ENCODE measurements around the gene GPC6. TPM values are rescaled to one million over a fixed set of nuclear protein-coding genes. Genes with fewer than 3 reads are reported as not detected.

The GPC6 gene
- total and polyA plus RNA-seq, 4 donors = 5.9 to 29.1 (median 18.2) TPM

DNA sequence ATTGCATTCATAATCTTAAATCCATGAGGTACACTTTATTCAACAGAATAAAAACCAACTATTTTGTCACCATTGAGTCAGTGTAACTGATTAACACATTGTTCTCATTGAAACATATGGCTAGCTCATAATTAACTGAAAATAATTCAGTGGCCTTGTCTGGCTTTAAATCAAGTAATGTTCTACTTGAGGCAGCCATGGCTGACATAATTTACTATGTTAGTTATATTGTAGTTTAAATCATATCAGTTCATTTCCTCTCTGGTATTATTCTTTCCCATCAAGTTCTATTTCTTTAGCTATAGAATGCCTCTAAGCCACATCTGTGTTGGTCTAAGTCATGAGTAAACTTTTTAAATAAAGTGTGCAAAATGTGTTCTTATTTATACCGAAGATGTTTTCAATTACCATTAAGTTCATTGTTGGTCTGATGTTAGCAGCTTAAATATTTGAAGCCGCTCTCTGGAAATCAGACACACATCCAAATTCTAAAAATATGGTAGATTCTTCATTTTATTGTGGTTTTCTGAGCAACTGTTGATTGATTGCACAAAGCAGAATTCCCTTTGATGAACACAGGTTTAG is 393.7 kb downstream of the GPC6 start (continued):
- TF ChIP-seq CTCF (IDR thresholded peaks at IDR 0.05; ENCODE audit: low read depth, low read length, missing input control) (no peak), HNF4A (conservative IDR thresholded peaks at IDR 0.05) (no peak)

DNA sequence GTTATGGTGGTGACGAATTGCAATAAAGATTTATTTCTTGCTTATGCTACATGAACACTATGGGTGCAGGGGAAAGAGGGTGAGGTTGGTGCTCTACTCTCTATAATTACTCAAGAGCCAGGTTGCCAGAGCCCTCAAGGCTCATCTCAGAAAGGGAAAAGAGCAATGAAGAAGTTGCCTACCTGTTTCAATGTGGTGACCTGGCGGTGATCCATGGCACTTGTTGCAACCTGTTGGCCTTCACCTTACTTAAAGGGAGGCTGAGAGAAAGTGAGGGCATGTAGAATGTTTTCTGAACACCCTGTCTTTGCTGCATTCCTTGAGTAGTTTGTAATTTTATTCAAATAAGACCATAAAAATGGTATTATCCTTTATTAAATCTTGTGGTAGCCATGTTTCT is 394.4 kb downstream of the GPC6 start:
- no peak overlapping the region for H3K27ac ChIP-seq (ENCODE audit: low read depth in 1 of 2, low read length in 2 of 2)
- H3K4me1 ChIP-seq (ENCODE audit: control insufficient read depth in 4 of 4, insufficient read depth in 4 of 4, low read length in 3 of 4) = no peaks in the 10 kb centered on the region
- TF ChIP-seq FOXA1 (IDR thresholded peaks at IDR 0.05) (no peak), ATF3 (IDR thresholded peaks at IDR 0.05) (no peak), GABPA (IDR thresholded peaks at IDR 0.05 in 1 of 2, conservative IDR thresholded peaks at IDR 0.05 in 1 of 2) (no peak), CTCF (IDR thresholded peaks at IDR 0.05; ENCODE audit: low read depth, low read length, missing input control) (no peak), ZBTB33 (IDR thresholded peaks at IDR 0.05) (no peak)
- TF ChIP-seq, protein P1, sequence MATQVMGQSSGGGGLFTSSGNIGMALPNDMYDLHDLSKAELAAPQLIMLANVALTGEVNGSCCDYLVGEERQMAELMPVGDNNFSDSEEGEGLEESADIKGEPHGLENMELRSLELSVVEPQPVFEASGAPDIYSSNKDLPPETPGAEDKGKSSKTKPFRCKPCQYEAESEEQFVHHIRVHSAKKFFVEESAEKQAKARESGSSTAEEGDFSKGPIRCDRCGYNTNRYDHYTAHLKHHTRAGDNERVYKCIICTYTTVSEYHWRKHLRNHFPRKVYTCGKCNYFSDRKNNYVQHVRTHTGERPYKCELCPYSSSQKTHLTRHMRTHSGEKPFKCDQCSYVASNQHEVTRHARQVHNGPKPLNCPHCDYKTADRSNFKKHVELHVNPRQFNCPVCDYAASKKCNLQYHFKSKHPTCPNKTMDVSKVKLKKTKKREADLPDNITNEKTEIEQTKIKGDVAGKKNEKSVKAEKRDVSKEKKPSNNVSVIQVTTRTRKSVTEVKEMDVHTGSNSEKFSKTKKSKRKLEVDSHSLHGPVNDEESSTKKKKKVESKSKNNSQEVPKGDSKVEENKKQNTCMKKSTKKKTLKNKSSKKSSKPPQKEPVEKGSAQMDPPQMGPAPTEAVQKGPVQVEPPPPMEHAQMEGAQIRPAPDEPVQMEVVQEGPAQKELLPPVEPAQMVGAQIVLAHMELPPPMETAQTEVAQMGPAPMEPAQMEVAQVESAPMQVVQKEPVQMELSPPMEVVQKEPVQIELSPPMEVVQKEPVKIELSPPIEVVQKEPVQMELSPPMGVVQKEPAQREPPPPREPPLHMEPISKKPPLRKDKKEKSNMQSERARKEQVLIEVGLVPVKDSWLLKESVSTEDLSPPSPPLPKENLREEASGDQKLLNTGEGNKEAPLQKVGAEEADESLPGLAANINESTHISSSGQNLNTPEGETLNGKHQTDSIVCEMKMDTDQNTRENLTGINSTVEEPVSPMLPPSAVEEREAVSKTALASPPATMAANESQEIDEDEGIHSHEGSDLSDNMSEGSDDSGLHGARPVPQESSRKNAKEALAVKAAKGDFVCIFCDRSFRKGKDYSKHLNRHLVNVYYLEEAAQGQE (IDR thresholded peaks at IDR 0.05) = no peak
- H3K9me3 ChIP-seq (ENCODE audit: control insufficient read depth in 4 of 4, low read length in 3 of 4) = no peaks in the 10 kb centered on the region
- DNase-seq (ENCODE audit: low spot score) = no peak
- no peaks in the 10 kb centered on the region for H3K36me3 ChIP-seq (ENCODE audit: control insufficient read depth in 4 of 4, insufficient read depth in 3 of 4, low read depth in 1 of 4, low read length in 3 of 4)
- H3K9ac ChIP-seq (ENCODE audit: low read depth in 1 of 2, low read length in 2 of 2) = no peak overlapping the region
- H3K27me3 ChIP-seq (ENCODE audit: control insufficient read depth in 4 of 4, insufficient read depth in 4 of 4, low read length in 3 of 4) = no peaks in the 10 kb centered on the region
- no peak overlapping the region for H3K4me3 ChIP-seq (ENCODE audit: low read depth in 1 of 3, low read length in 3 of 3)
- 97% methylated on average over 2 of the region's 2 CpGs for WGBS

GRCh38 chr13:93621966-93622365 is 395.4 kb downstream of the GPC6 start:
- DNase-seq (ENCODE audit: low spot score) = no peak
- no peak overlapping the region for H3K4me3 ChIP-seq (ENCODE audit: low read depth in 1 of 3, low read length in 3 of 3)
- no peaks in the 10 kb centered on the region for H3K36me3 ChIP-seq (ENCODE audit: control insufficient read depth in 4 of 4, insufficient read depth in 3 of 4, low read depth in 1 of 4, low read length in 3 of 4)
- no peaks in the 10 kb centered on the region for H3K9me3 ChIP-seq (ENCODE audit: control insufficient read depth in 4 of 4, low read length in 3 of 4)
- no peaks in the 10 kb centered on the region for H3K27me3 ChIP-seq (ENCODE audit: control insufficient read depth in 4 of 4, insufficient read depth in 4 of 4, low read length in 3 of 4)
- no peaks in the 10 kb centered on the region for H3K4me1 ChIP-seq (ENCODE audit: control insufficient read depth in 4 of 4, insufficient read depth in 4 of 4, low read length in 3 of 4)
- TF ChIP-seq FOXA2 (IDR thresholded peaks at IDR 0.05) = no peak
- TF ChIP-seq YY1 (IDR thresholded peaks at IDR 0.05) = no peak
- TF ChIP-seq NR2F2 (IDR thresholded peaks at IDR 0.05) = no peak
- TF ChIP-seq, protein P1 (IDR thresholded peaks at IDR 0.05) = no peak
- TF ChIP-seq HNF4A (conservative IDR thresholded peaks at IDR 0.05) = no peak
- no peak overlapping the region for H3K27ac ChIP-seq (ENCODE audit: low read depth in 1 of 2, low read length in 2 of 2)
- no peak overlapping the region for H3K9ac ChIP-seq (ENCODE audit: low read depth in 1 of 2, low read length in 2 of 2)

All from liver (tissue), 9 donors.